Measurements from ENCODE around the gene MIPOL1. TPM values are rescaled to one million over a fixed set of nuclear protein-coding genes. Genes with fewer than 3 reads are reported as not detected.

The MIPOL1 gene
- total RNA-seq, 2 experiments from 2014 or later: not detected

DNA sequence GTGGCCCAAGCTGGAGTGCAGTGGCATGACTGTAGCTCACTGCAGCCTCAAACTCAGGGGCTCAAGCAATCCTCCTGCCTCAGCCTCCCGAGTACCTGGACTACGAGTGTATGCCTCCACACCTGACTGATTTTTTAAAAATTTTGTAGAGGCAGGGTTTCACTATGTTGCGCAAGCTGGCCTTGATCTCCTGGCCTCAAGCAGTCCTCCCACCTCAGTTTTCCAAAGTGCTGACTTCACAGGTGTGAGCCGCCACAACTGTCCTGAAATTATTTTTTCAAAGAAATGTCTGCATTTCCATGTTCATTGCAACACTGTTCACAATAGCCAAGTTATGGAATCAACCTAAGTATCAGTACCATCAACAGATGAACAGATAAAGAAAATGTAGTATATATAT, 285.9 kb downstream of the MIPOL1 start:
- Mint-ChIP-seq H3K4me3 (no peak overlapping the region), H3K27me3 (no peaks in the 10 kb centered on the region), H3K36me3 (no peaks in the 10 kb centered on the region), H3K27ac (no peak overlapping the region), H3K4me1 (no peaks in the 10 kb centered on the region), H3K9me3 (peaks cover 23% of the 10 kb centered on the region)
- DNase-seq: no peak

DNA sequence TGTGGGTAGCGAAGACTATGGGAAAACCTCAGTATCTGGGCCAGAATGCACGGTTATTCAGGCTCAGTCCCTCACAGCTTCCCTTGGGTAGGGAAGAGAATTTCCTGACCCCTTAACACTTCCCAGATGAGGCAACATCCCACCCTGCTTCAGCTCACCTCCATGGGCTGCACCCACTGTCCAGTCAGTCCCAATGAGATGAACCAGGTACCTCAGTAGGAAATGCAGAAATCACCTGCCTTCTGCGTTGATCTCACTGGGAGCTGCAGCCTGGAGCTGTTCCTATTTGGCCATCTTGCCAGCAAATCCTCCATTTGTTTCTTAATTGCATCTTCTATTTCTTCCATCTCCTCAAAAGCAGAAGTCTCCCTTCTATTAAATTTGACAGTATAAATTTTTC, 292.9 kb downstream of the MIPOL1 start:
- H3K9me3 Mint-ChIP-seq: peaks cover 8% of the 10 kb centered on the region
- no peak overlapping the region for H3K27ac Mint-ChIP-seq
- no peak for DNase-seq
- H3K27me3 Mint-ChIP-seq: no peaks in the 10 kb centered on the region
- H3K4me1 Mint-ChIP-seq: no peaks in the 10 kb centered on the region
- no peaks in the 10 kb centered on the region for H3K36me3 Mint-ChIP-seq
- no peak overlapping the region for H3K4me3 Mint-ChIP-seq

- no peaks in the 10 kb centered on the region for H3K27me3 Mint-ChIP-seq
- no peak overlapping the region for H3K4me3 Mint-ChIP-seq
- H3K9me3 Mint-ChIP-seq: peaks cover 8% of the 10 kb centered on the region
- no peak for DNase-seq
- no peaks in the 10 kb centered on the region for H3K36me3 Mint-ChIP-seq
- no peak overlapping the region for H3K27ac Mint-ChIP-seq
- no peaks in the 10 kb centered on the region for H3K4me1 Mint-ChIP-seq
These were observed 293.3 kb downstream of the MIPOL1 start for GRCh38 chr14:37491076-37491475.

DNA sequence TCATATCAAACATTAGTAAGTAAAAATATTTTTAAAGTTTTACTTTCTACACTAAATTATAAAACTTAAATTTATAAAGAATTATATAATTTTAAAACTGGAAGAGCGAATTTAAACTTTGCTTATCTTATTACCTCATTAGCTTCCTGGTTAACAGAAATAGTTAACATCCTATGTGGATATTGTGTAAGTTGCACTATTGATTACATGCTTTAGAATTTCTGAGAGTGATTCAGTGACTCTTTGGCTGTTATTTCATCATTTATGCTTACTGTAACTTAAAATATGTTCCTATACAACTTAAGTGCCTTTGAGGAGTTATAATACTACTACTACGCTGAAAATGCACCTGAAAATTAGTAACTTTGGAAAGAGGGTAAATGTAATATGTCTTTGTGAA, 295.9 kb downstream of the MIPOL1 start:
- Mint-ChIP-seq H3K4me3 (no peak overlapping the region), H3K4me1 (no peaks in the 10 kb centered on the region), H3K27ac (no peak overlapping the region), H3K9me3 (peaks cover 2% of the 10 kb centered on the region), H3K36me3 (no peaks in the 10 kb centered on the region), H3K27me3 (no peaks in the 10 kb centered on the region)
- DNase-seq: no peak

DNA sequence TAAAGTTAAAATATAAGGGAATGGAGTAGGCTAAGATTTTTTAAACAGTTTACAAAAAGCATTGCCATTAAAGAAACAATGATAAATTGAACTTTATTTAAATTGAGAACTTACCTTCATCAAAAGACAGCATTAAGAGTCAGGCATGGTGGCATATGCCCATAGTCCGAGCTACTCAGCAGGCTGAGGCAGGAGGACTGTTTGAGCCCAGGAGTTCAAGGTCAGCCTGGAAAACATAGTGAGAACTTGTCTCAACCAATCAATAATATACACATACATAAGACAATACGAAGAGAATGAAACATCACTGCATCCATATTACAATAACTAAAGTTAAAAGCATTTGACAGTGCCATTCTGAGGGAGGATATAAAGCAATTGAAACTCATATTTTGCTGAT, 299.7 kb downstream of the MIPOL1 start:
- Mint-ChIP-seq H3K36me3 (no peaks in the 10 kb centered on the region), H3K27ac (no peak overlapping the region), H3K27me3 (no peaks in the 10 kb centered on the region), H3K9me3 (peaks cover 2% of the 10 kb centered on the region), H3K4me1 (no peaks in the 10 kb centered on the region), H3K4me3 (no peak overlapping the region)
- DNase-seq: no peak

GRCh38 chr14:37501877-37502276, 304.1 kb downstream of the MIPOL1 start:
- Mint-ChIP-seq H3K27me3 (no peaks in the 10 kb centered on the region), H3K27ac (no peak overlapping the region), H3K36me3 (no peaks in the 10 kb centered on the region), H3K9me3 (peaks cover 8% of the 10 kb centered on the region), H3K4me1 (no peaks in the 10 kb centered on the region), H3K4me3 (no peak overlapping the region)
- DNase-seq: no peak

DNA sequence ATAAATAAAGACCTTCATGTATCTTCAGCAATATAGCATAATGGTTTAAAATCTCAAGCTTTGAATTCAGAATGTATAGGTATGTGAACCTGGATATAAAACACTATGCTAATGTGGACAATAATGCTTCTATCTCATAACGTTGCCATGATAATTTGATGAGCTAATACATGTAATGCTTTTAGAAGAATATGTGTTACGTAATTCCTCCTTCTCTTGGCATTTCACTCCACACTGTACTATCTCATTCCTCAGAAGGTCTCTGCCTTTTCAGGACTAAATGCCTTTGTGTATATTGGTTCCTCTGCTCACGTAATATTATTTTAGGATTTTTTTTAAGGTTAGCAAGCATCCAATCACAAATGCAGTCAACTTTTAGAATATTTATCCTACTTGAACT, 310.8 kb downstream of the MIPOL1 start:
- no peaks in the 10 kb centered on the region for H3K4me1 Mint-ChIP-seq
- H3K27ac Mint-ChIP-seq: no peak overlapping the region
- H3K4me3 Mint-ChIP-seq: no peak overlapping the region
- DNase-seq: no peak
- no peaks in the 10 kb centered on the region for H3K36me3 Mint-ChIP-seq
- H3K9me3 Mint-ChIP-seq: peaks cover 9% of the 10 kb centered on the region
- no peaks in the 10 kb centered on the region for H3K27me3 Mint-ChIP-seq

DNA sequence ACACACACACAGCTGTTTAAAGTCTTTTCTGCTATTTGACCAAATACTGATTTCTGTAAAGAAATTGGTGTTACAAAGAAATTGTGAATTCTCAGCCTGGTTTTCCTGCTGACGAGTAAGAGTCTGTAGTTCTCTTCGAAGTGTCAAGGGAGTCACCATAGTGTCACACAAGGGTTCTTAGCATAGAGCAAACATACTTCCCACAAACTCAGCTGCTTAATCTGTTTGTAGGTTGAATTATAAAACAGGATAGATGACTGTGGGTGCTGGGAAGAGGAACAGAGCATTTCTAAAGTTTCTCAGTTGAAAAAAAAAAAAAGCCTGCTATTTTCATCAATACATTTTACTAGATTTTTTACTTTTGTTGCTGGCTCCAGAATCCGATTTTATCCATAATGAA, 314.4 kb downstream of the MIPOL1 start:
- Mint-ChIP-seq H3K9me3 (peaks cover 1% of the 10 kb centered on the region), H3K27ac (no peak overlapping the region), H3K4me1 (no peaks in the 10 kb centered on the region), H3K4me3 (no peak overlapping the region), H3K27me3 (no peaks in the 10 kb centered on the region), H3K36me3 (no peaks in the 10 kb centered on the region)
- DNase-seq: no peak

GRCh38 chr14:37515771-37516170, 318.0 kb downstream of the MIPOL1 start:
- Mint-ChIP-seq H3K36me3 (no peaks in the 10 kb centered on the region), H3K27ac (no peak overlapping the region), H3K4me1 (no peaks in the 10 kb centered on the region), H3K9me3 (no peaks in the 10 kb centered on the region), H3K4me3 (no peak overlapping the region), H3K27me3 (no peaks in the 10 kb centered on the region)
- DNase-seq: no peak

DNA sequence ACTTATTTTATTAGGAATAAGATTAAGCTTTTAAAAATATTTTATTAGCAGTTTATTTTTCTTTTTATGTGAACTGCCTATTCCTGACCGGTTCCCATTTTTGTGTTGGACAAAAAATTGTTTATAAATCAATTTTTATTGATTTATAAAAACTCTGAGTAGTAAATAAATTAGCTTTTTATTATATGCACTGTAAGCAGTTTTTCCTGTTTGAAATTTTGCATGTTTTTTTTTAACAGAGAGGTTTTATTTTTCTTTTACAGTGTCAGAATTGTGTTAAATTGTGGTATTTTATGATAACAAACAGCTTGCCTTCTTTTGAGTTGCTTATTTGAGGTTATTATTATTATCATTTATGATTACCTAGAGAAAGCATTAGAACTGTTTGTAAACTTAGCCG, 329.3 kb downstream of the MIPOL1 start:
- no peak overlapping the region for H3K27ac Mint-ChIP-seq
- H3K27me3 Mint-ChIP-seq: no peaks in the 10 kb centered on the region
- no peak for DNase-seq
- no peaks in the 10 kb centered on the region for H3K9me3 Mint-ChIP-seq
- no peaks in the 10 kb centered on the region for H3K4me1 Mint-ChIP-seq
- no peaks in the 10 kb centered on the region for H3K36me3 Mint-ChIP-seq
- no peak overlapping the region for H3K4me3 Mint-ChIP-seq

DNA sequence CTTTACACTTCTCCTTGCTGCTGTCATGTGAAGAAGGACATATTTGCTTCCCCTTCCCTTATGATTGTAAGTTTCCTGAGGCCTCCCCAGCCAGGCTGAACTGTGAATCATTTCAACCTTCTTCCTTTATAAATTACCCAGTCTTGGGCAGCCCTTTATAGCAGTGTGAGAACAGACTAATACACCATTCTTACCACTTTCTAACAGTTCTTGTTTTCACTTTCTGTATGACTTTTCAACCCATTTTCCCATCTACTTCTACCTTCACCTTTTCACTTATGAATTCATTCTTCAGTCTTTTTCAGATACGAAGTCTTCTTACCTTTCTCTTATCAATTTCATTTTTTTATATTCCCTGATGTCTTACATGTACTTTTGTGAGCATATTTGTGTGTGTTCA, 342.3 kb downstream of the MIPOL1 start:
- H3K9me3 Mint-ChIP-seq: peaks cover 5% of the 10 kb centered on the region
- no peak overlapping the region for H3K4me3 Mint-ChIP-seq
- no peak for DNase-seq
- H3K27me3 Mint-ChIP-seq: no peaks in the 10 kb centered on the region
- no peak overlapping the region for H3K27ac Mint-ChIP-seq
- H3K36me3 Mint-ChIP-seq: no peaks in the 10 kb centered on the region
- no peaks in the 10 kb centered on the region for H3K4me1 Mint-ChIP-seq

DNA sequence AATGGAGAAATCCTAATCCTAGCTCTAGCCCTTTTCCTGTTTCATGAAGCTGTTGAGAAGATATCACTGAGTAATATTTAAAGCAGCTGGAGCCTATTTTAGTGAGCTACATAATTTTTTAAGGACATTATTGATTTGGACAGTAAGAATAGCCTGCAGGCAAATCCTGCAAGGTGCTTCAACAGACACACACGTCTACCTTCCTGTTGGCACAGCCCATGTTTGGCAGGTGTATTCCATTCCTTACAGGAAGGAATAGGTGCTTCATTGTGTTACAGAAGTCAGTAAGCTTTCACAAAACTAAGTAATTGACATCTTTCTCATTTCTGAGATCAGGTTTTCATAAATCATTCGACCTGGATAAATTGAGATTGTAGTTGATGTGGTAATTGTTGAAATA, 346.7 kb downstream of the MIPOL1 start:
- Mint-ChIP-seq H3K4me1 (no peaks in the 10 kb centered on the region), H3K9me3 (peaks cover 1% of the 10 kb centered on the region), H3K27me3 (no peaks in the 10 kb centered on the region), H3K36me3 (no peaks in the 10 kb centered on the region), H3K27ac (no peak overlapping the region), H3K4me3 (no peak overlapping the region)
- no peak for DNase-seq

DNA sequence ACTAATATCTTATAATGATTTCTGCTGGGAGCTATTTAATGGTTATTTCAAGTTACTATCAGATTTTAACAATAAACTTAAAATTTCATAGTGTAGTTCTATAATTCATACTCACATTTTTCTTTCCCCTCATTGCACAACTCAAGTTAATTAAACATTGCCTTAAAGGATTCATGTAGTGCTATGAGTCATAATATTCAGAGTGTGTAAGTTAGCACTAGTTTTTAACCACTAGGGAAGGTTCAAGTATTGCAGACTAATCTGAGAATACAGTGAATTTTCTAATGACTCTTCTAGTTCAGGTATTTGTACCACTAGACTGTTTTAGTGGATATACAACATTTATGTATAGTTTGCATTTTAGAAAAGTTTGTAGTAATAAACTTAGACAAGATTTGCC, 347.4 kb downstream of the MIPOL1 start:
- Mint-ChIP-seq H3K36me3 (no peaks in the 10 kb centered on the region), H3K4me3 (no peak overlapping the region), H3K27ac (no peak overlapping the region), H3K27me3 (no peaks in the 10 kb centered on the region), H3K9me3 (no peaks in the 10 kb centered on the region), H3K4me1 (no peaks in the 10 kb centered on the region)
- DNase-seq: no peak

GRCh38 chr14:37546621-37547447, 349.1 kb downstream of the MIPOL1 start:
- Mint-ChIP-seq H3K4me3 (no peak overlapping the region), H3K9me3 (no peaks in the 10 kb centered on the region), H3K4me1 (no peaks in the 10 kb centered on the region), H3K27me3 (no peaks in the 10 kb centered on the region), H3K27ac (no peak overlapping the region), H3K36me3 (no peaks in the 10 kb centered on the region)
- DNase-seq: no peak

- no peaks in the 10 kb centered on the region for H3K27me3 Mint-ChIP-seq
- H3K4me1 Mint-ChIP-seq: no peaks in the 10 kb centered on the region
- no peak overlapping the region for H3K27ac Mint-ChIP-seq
- no peak overlapping the region for H3K4me3 Mint-ChIP-seq
- H3K9me3 Mint-ChIP-seq: peaks cover 8% of the 10 kb centered on the region
- H3K36me3 Mint-ChIP-seq: no peaks in the 10 kb centered on the region
- no peak for DNase-seq
These were observed 352.8 kb downstream of the MIPOL1 start for GRCh38 chr14:37550511-37550910.

DNA sequence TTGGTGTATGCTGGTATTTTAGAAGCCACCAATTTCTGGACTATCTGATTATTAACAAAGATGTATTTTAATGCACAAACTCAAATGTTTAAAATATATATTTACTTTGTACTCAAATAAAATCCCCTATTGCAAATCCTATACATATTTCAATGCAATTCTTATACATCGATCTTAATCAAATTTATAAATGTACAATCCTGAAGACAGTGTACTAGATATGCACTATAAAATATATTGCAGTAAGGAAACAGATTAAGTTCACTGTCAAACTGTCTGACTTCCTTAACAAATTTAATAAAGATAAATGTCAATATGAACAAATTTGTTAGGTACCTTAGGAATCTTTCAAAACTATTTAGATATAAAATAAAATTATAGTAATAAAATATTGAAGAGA, 353.4 kb downstream of the MIPOL1 start:
- DNase-seq: no peak
- Mint-ChIP-seq H3K4me1 (no peaks in the 10 kb centered on the region), H3K9me3 (peaks cover 8% of the 10 kb centered on the region), H3K4me3 (no peak overlapping the region), H3K36me3 (no peaks in the 10 kb centered on the region), H3K27ac (no peak overlapping the region), H3K27me3 (no peaks in the 10 kb centered on the region)

Data from activated naive CD8-positive, alpha-beta T cell treated with anti-CD3 and anti-CD28 coated beads for 36 hours (primary cell).